Right kidney (tissue), 1 donor: ENCODE measurements around the gene JCAD.
A peak's percentile ranks its signal among the peaks of the same experiment; 100 is the strongest.
"Not testable (repeated sequence)": the region's sequence is repeated elsewhere in the genome, so short reads cannot be mapped to it uniquely, and the experiment has no call there.

Experiments used
- DNase-seq: peaks from one replicate; pipeline ENCODE4 v3.0.0-alpha.2; 2016

JCAD gene

DNA sequence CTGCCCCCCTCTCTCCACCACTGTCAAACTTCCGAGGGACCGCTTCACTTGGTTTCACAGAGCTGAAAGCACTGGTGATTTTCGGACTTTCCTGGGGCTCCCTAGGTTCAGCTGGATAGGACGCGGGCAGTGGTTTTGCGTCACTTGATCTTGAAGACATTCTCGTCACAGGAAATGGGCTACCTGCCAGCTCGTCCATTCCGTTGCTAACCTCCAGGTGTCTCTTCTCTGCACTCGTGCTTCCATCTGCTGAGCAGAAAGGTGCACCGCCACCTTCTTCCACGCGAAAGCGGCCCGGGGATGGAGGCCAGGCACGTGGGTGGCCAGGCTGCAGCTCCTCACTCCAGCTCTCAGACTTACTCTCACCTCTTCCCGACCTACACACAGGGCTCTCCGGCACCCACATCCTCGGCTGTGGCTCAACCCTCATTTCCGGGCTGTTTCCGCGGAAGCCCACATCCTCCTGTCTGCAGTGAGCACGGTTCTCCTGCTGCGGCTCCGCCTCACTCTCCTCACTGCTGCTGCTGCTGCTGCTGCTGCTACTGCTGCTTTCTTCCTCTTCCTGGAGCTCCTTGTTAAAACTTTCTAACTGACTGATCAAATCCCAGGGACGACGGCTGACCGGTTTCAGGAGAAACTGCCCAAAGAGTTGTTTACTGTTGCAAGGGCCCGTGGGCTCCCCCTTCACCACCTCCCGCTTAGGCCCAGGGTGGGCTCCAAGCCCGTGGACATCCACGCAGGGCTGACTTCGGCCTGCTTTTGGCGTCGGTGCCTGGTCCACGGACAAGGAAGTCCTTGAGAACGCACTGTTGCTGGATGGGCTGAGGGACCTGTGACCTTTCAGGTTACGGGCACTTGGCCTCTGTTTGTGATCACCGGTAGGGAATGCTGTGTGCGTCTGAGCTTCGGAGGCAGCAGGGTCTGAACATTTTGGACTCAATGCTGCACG is 32.1 kb downstream of the JCAD start:
- peak; percentile 53 for DNase-seq

DNA sequence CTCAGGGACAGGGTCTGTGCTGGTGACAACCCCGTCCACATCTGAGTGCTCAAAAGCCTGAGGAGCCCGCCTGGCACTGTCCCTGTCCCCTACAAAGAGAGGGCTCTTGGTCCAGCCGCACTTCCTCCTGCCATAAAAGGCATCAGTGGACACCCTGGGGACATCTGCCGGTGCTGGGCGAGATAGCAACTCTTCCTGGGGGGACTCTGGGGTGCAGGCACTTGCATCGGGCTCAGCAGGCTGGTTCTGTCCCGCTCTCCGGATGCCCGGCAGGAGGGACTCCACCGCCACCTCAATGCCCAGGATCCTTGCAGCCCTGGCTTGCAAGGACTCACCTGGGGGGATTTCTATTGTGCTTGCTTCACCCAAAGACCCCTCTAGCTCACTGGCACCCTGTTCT is 32.8 kb downstream of the JCAD start:
- no peak for DNase-seq

DNA sequence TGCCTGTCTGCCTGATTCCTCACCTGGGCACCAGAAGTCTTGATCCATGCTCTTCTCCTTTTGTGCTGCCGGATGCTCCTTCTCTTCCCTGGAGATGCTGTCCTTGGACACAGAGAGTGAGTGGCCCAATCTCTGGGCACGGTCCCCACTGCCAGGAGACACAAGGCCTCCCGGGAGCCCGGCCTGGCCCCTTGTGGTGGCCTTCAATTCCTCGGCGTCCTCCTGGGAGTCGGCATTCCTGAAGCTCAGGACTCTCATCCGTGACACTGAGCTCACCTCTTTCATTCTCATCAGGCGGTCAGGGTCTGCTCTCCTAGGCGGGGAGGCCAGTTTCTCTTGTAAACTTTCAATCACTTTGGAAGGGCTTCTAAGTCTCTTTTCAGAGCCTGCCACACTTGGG is 33.3 kb downstream of the JCAD start:
- no peak for DNase-seq

DNA sequence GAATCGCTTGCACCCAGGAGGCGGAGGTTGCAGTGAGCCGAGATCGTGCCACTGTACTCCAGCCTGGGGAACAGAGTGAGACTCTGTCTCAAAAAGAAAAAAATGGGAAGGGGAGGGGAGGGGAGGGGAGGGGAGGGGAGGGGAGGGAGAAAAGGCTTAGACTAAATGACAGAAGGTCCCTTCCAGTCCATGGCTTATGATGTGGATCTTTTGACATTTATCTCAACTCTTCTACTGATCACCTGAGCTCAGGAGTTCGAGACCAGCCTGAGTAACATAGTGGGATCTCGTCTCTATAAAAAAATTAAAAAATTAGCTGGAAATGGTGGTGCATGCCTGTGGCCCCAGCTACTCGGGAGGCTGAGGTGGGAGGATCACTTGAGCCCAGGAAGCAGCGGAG is 34.0 kb downstream of the JCAD start:
- not testable (repeated sequence) for DNase-seq

DNA sequence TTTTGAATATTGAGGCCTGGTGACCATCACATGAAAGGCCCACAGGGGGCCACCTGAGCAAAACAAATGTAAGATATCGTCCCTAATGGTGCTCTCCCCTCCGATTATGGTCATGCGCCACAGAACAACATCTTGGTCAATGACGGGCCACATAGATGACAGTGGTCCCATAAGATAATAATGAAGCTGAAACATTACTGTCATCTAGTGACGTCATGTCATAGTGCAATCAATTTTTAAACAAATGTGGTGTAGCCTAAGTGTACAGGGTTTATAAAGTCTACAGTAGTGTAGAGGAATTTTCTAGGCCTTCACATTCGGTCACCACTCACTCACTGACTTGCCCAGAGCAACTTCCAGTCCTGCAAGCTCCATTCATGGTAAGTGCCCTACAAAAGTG is 36.8 kb downstream of the JCAD start:
- DNase-seq = no peak

DNA sequence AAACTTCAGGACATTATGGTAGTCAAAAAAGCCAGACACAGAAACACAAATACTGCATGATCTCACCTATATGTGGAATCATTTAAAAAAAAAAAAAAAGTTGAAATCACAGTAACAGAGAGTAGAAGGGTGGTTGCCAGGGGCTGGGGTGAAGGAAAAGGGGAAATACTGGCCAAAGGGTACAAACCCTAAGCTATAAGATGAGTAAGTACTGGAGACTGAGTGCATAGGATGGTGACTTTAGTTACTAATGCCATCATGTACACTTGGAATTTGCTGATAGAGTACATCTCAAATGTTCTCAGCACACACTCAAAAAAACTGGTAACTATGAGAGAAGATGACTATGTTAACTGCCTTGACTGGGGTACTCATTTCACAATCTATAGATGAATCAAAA is 39.9 kb downstream of the JCAD start:
- DNase-seq = no peak

DNA sequence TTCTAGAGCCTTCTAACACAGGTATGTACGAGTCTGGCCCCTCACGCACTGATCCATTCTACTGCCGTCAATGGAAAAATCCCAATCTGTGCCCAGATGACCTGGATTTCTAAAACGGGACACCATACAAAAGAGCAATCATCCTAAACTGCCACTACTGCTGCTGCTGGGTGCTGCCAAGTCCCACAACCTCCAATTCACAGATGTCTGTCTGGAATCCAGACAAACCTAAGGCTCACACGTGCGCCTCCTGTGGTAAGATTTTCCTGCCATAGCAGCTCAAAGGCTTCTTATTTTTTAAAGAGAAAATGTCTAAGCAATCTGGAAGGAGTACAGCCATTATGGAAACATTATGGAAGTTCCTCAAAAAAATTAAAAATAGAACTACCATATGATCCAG is 40.9 kb downstream of the JCAD start:
- DNase-seq = no peak

DNA sequence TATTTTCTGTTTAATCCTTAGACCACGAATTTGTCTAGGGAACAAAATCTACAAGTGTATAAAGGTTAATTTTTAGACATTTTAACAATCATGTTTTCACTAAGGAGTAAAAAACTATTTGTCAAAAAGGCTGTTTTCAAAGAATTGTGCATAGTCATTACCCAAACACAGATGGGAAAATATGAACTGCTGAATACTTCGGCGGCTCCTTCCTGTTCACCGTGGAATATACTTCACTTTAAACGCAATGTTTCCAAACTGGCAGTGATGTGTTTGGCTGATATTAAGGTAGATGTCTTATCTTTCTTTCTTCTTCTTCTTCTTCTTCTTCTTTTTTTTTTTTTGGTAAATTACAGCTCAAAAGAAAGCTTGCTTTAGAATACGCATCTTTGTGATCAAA is 41.4 kb downstream of the JCAD start:
- DNase-seq = no peak

DNA sequence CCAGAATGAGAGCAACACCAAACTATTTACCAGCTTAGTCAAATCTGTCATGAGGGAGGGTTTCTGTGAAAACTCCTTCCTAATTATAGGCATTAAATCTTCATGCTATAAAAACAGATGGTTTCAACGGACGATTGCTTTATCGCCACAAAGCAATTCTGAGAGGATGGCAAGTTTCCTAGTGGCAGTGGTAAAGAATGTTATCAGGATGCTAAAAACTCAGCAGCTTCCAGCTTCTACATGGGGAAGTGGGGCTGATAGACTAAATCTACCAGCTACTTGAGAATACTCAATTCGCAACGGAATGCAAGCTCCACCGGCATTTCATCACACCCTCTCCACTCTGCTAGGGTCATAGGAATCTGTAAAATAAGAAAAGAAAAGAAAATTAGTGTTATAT is 41.8 kb downstream of the JCAD start:
- no peak for DNase-seq

DNA sequence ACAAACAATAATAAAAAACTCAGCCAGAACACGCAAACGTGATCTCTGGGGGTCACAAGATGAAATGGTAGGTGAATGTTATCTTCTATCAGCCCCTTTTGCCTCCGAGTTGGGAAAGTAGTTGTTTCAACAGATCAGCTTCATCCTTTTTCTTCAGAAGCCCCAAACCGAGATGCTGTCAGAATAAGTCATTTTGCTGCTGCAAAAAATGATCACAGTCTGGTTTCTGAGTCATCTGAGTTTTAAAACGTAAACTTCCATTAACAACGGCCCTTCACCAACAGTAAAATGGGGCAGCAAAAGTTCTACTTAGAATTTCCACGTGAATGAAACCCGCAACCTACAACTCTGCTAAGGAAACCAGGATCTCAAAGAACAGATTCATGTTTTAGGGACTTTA is 44.9 kb downstream of the JCAD start:
- no peak for DNase-seq

DNA sequence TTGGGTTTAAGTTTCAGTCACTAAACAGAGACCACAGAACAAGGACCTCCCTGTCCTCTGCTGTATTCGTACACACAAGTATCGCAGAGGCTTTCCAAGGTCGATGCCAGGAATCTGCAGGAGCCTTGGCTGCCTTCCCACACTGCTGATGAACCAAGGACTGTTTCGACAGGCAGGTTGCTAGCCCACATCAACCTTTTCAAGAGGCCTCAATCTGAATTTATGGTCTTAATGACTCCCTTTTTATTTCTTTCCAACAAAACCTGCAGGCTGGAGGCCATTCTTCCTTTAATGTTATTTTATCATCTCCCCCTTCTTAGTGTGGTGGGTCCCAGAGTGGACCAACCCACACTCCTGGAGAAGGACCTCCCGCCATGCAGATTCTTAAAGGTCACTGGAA is 45.6 kb downstream of the JCAD start:
- DNase-seq = no peak

DNA sequence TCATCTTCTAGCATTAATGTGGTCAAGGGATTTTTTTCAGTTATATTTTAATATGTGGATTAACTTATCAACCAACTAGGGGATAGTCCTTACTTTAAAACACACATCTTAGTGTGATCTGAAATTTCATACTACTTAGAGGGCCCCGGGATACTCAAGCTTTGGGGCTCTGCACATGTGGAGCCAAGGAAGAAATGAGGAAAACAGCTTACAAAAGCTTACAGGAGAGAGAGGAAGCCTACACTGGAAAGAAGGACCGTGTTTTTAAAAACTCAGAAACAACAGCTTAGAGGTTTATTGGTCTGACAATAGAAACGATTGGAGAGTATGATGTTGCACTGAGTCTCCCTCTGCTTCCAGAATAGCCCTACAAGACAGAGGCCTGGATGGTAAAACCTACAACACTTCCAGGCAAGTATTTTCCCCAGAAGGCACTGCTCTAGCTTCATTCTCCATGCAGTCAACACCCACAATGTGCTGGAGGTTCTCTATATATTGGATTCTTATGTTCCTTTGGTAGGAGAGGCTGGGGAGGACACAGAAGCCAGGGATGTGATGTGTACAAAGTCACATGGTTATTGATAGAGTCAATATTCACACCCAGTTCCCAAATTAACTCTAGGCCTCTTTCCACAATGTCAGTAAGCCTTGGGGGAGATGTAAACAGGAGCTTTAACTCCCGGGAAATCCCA is 47.3 kb downstream of the JCAD start:
- no peak for DNase-seq

DNA sequence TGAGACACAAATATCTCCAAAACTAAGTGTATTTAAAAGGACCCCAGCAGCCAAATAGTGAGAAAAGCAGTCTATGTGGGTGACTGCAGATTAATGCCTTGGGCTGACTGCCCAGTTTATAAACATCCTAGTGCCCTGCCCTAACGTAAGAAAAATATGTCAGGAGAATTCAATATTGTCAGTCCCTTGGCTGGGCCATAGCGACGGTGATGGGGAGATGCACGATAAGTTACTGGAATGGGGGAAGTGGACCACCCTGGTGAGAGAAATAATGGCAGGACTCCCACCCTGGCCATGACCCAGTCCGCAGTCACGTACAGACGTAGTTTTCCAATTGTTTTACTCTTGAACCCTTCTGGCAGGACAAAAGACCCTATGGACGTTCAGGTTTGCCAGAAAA is 48.0 kb downstream of the JCAD start:
- no peak for DNase-seq

DNA sequence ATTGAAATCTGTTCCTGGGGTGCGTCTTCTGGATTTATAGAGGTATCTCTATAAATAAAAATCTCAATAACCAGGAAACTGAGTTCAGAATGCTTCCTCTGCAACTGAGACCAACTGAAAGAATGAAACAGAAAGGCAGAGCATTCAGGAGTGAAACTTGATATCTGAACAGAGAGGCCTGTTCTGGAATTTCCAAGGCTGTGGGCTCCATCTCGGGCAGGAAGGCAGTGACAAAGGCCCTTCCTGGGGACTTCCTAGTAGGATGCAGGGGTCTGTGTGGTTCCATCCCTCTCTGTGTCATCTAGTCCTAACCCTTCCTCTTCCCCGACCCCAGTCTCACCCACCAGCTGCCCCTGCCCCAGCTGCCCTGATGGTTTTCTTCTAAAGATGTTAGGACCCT is 52.0 kb downstream of the JCAD start:
- DNase-seq = no peak

DNA sequence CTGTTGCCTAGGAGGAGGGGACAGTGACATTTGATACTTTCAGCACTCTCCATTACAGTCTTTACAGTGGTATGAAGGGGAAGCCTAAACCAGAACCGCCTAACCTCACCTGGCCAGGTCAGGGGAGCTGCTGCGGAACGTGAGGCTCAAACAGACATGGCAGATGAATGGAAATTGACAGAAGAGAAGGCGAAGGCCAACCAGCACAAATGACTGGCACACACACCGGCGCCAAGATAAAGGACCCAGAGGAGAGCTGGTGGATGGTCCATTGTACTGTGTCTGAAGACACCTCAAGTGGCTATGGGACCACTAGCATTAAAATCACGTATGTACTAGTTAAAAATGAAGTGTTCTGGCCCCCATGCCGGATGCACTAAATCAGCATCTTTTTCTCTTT is 53.0 kb downstream of the JCAD start:
- no peak for DNase-seq

DNA sequence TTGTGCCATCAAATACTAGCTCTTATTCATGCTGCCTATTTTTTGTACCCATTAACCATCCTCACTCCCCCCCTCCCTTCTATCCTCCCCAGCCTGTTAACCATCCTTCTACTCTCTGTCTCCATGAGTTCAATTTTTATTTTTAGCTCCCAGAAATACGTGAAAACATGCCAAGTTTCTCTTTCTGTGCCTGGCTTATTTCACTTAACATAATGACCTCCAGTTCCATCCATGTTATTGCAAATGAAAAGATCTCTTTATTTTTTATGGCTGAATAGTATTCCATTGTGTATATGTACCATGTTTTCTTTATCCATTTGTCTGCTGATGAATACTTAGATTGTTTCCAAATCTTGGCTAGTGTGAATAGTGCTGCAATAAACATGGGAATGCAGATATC is 54.3 kb downstream of the JCAD start:
- DNase-seq = not testable (repeated sequence)

DNA sequence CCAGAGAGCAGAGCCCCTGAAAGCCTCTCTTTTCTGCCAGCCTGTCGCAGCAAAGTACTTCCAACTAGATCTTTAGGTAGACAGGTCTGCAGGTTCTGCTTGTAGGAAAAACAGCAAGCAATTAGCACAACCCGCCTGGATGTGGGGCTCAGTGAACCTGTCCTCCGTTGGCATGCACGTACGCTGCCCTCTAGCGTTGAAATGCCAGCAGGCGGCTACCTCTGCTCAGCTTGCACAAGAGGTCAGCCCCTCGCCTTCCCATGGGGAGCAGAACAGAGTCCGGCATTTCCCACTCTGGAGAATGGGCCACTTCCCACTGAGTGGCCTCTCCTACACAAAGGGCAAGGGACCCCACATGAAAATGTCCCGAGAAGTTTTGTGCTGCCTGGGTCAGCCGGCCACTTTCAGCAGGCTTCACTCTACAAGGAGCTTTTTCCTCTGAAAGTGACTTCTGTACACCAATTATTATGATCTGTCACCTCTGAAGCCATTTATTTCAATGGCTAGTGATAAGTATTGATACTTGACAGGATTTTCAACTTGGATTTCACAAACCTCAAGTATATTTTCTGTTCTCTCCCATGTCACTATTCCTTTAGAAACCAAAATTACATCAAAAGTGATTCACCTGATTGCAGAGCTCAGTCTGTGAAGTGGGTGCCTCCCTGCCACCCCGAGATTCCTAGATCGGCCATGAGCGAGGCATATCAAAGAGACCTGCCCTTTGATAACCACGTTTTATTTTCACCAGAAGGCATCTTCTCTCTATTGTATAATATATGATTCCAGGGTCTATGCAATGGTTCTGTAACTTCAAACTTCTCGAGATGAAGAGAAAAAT is 56.7 kb downstream of the JCAD start:
- peak; percentile 61 for DNase-seq

DNA sequence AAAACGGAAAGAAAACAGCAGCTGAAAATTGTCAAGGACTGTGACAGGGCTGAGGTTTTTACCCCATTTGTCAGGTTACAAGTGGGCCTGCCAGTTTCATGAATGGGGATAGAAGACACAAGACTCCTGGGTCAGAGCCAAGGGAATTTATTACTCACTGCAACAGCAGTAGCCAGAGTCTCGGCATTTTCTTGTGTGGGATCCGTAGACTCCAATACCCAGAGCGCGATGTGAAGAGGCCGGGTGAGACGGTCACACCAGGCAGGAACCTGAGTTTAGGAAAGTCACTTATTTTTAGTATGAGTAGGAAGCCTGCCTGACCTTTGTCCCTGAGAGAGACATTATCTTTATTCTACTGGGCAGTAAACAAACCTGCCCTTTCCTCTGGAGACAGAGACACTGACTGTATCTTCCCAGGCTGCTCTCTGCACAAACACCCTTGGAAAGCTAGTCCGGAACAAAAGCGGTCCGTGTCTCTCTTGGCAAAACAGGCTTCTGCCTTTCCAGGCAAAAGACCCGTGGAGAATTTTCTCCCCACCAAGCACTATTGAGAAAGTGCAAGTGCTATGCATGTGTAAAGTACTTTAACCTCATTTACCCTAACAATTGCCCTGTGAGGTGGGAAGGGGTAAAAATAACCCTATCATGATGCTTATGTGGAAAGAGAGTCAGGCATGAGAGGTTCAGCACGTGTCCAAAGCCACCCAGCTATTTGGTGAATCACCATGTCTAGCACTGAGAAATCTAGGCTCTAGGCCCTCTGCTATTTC is 58.4 kb downstream of the JCAD start:
- no peak for DNase-seq

DNA sequence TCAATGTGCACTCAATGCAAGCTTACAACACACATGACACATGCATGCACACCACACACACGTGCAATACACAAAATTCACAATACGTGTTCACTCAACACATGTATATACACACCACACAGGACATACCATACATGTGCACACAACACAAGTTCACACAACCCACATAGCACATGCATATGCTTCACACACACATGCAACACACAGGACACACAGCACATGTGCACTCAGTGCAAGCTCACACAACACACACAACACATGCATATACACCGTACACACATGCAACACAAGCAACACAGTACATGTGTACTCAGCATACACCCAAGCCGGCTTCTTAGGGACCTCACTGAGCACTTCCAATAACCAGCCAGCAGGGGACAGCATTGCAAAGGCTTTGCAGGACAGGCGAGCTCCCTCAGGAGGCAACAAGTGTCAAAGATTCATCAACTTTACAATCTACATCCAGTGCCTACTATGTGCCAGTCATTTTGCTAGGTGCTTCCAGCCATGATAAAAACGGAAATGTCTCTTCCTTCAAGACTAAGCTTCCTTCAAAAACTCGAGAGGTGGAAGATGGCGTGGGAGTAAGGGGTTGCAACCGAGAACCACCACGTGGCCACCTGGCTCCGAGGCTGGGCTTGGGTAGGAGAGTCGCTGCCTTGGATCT is 61.1 kb downstream of the JCAD start:
- peak; percentile 60 for DNase-seq

DNA sequence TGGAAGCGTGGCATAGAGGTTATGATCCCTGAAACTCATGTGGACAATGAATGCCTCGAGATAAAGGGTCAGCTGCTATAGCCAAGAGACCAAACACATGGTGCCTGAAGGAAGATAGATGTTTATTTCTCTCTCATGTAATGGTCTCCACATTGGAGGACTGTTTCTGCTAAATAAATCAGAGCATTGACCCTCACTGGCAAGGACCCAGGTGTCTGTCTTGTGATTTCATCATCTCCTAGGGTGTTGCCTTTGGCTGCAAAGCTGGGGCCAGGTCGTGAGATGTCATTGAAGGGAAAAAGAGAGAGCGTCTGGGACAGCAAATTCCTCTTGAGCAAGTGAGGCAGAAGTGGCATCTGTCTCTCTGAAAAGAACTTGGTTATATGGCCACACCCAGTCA is 64.6 kb downstream of the JCAD start:
- DNase-seq = no peak

DNA sequence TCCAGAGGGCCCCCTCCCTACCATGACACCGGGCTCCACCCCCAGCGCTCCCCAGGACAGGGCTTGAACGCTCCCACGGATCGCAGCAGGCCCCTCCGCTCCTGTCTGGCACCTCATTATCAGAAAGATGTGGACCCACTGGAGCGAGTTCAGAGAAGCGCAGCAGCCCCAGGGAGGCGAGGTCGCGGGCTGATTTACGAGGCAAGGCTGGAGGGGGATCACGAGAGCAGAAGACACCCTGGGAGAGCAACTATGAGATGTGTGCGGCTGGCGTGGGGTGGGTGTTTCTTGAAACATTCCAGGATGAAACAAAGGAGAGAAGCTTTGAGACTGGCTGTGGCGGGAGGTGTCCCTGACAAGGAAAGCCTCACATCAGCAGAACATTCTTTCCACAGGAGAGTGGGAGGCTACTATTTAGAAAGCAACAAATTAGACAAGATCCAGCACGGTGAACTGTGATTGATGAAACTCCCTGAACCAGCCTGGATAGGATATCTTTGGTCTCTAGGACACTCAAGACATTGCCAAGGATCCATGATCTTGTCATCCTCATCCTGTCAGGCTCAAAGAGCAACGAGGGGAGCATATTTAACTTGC is 66.0 kb downstream of the JCAD start:
- DNase-seq = peak; percentile 58
